GM19395 (cell line): Measurements from ENCODE around the gene CBX2.

Source experiments
- ATAC-seq: cut with Tn5 transposase; IDR thresholded peaks from one replicate; pipeline ENCODE4 v1.9.1; 2021; ENCODE audit warnings: mild to moderate bottlenecking, moderate library complexity; ENCODE audit not compliant: unreplicated experiment

CBX2 gene

GRCh38 chr17:79811011-79811867, 33.3 kb downstream of the CBX2 start:
- ATAC-seq, result no peak

- ATAC-seq, result no peak
Observed at GRCh38 chr17:79811868-79812352, 34.0 kb downstream of the CBX2 start.

GRCh38 chr17:79812353-79813258, 34.7 kb downstream of the CBX2 start:
- ATAC-seq, result no peak

GRCh38 chr17:79813297-79814126, 35.6 kb downstream of the CBX2 start:
- ATAC-seq, result no peak

- ATAC-seq, result no peak
Observed at GRCh38 chr17:79814127-79814973, 36.4 kb downstream of the CBX2 start.

- ATAC-seq, result no peak
Observed at GRCh38 chr17:79814974-79815835, 37.3 kb downstream of the CBX2 start.

- ATAC-seq, result no peak
Observed at GRCh38 chr17:79815836-79816461, 38.0 kb downstream of the CBX2 start.

GRCh38 chr17:79818026-79818758, 40.2 kb downstream of the CBX2 start:
- no peak for ATAC-seq

GRCh38 chr17:79819085-79819484, 41.1 kb downstream of the CBX2 start:
- no peak for ATAC-seq

GRCh38 chr17:79819534-79820276, 41.8 kb downstream of the CBX2 start:
- no peak for ATAC-seq

- no peak for ATAC-seq
Observed at GRCh38 chr17:79820959-79821330, 43.0 kb downstream of the CBX2 start.

GRCh38 chr17:79821331-79822095, 43.6 kb downstream of the CBX2 start:
- ATAC-seq, result no peak

- no peak for ATAC-seq
Observed at GRCh38 chr17:79822583-79823124, 44.7 kb downstream of the CBX2 start.

- no peak for ATAC-seq
Observed at GRCh38 chr17:79824234-79824633, 46.3 kb downstream of the CBX2 start.

GRCh38 chr17:79824893-79825579, 47.1 kb downstream of the CBX2 start:
- no peak for ATAC-seq

- ATAC-seq, result no peak
Observed at GRCh38 chr17:79825580-79825921, 47.6 kb downstream of the CBX2 start.
